ENCODE data around the gene PRKACA. TPM values are rescaled to one million over a fixed set of nuclear protein-coding genes. Genes with fewer than 3 reads are reported as not detected.

The PRKACA gene
- total RNA-seq, 1 donor from 2014 or later, result 78.0 TPM

- intact Hi-C loops (cut with DNase I), result no loop called here
- DNase-seq (ENCODE audit: low spot score) (no peak), ATAC-seq (no peak)
Measured at GRCh38 chr19:14119644-14120496, 2.3 kb upstream of the PRKACA start.

- intact Hi-C loops (cut with DNase I), result no loop called here
- ATAC-seq (no peak), DNase-seq (ENCODE audit: low spot score) (no peak)
Measured at GRCh38 chr19:14119146-14119545, 1.6 kb upstream of the PRKACA start.

- peak; percentile 86 for DNase-seq (ENCODE audit: low spot score)
- intact Hi-C loops (cut with DNase I), result no loop called here
Measured at GRCh38 chr19:14118165-14119051, 846 bp upstream of the PRKACA start.

GRCh38 chr19:14116918-14117578, 514 bp downstream of the PRKACA start:
- no peak for ATAC-seq
- DNase-seq (ENCODE audit: low spot score), result peak; percentile 77
- intact Hi-C loops (cut with DNase I), result no loop called here

More at GRCh38 chr19:14118165-14119051, 846 bp upstream of the PRKACA start:
- ATAC-seq, result peak; percentile 78

GRCh38 chr19:14116525-14116917, 1.0 kb downstream of the PRKACA start:
- intact Hi-C loops (cut with DNase I), result no loop called here
- DNase-seq (ENCODE audit: low spot score), result no peak
- ATAC-seq, result no peak

GRCh38 chr19:14115756-14116155, 1.8 kb downstream of the PRKACA start:
- intact Hi-C loops (cut with DNase I), result no loop called here
- DNase-seq (ENCODE audit: low spot score), result no peak
- no peak for ATAC-seq

- no peak for ATAC-seq
- intact Hi-C loops (cut with DNase I), result no loop called here
Measured at GRCh38 chr19:14114854-14115253, 2.7 kb downstream of the PRKACA start.

GRCh38 chr19:14114439-14114838, 3.1 kb downstream of the PRKACA start:
- DNase-seq (ENCODE audit: low spot score) (no peak), ATAC-seq (no peak)
- intact Hi-C loops (cut with DNase I), result no loop called here

More at GRCh38 chr19:14114854-14115253, 2.7 kb downstream of the PRKACA start:
- DNase-seq (ENCODE audit: low spot score), result no peak

- no peak for ATAC-seq
- intact Hi-C loops (cut with DNase I), result no loop called here
- peak; percentile 75 for DNase-seq (ENCODE audit: low spot score)
Measured at GRCh38 chr19:14113762-14114414, 3.7 kb downstream of the PRKACA start.

GRCh38 chr19:14112809-14113385, 4.7 kb downstream of the PRKACA start:
- intact Hi-C loops (cut with DNase I), result no loop called here
- DNase-seq (ENCODE audit: low spot score) (no peak), ATAC-seq (peak; percentile 50)

GRCh38 chr19:14112051-14112808, 5.3 kb downstream of the PRKACA start:
- ATAC-seq, result peak; percentile 41

GRCh38 chr19:14111486-14111885, 6.1 kb downstream of the PRKACA start:
- DNase-seq (ENCODE audit: low spot score) (no peak), ATAC-seq (no peak)
- intact Hi-C loops (cut with DNase I), result no loop called here

More at GRCh38 chr19:14112051-14112808, 5.3 kb downstream of the PRKACA start:
- no peak for DNase-seq (ENCODE audit: low spot score)
- intact Hi-C loops (cut with DNase I), result no loop called here

GRCh38 chr19:14110650-14111049, 6.9 kb downstream of the PRKACA start:
- DNase-seq (ENCODE audit: low spot score) (no peak), ATAC-seq (no peak)
- intact Hi-C loops (cut with DNase I), result no loop called here

GRCh38 chr19:14107581-14108461, 9.7 kb downstream of the PRKACA start:
- DNase-seq (ENCODE audit: low spot score) (no peak), ATAC-seq (no peak)

GRCh38 chr19:14106840-14107239, 10.7 kb downstream of the PRKACA start:
- no peak for DNase-seq (ENCODE audit: low spot score)
- intact Hi-C loops (cut with DNase I), result no loop called here
- no peak for ATAC-seq

More at GRCh38 chr19:14107581-14108461, 9.7 kb downstream of the PRKACA start:
- intact Hi-C loops (cut with DNase I), result no loop called here

GRCh38 chr19:14105680-14106079, 11.9 kb downstream of the PRKACA start:
- intact Hi-C loops (cut with DNase I), result no loop called here
- DNase-seq (ENCODE audit: low spot score) (no peak), ATAC-seq (no peak)

GRCh38 chr19:14103310-14103709, 14.3 kb downstream of the PRKACA start:
- DNase-seq (ENCODE audit: low spot score), result no peak
- intact Hi-C loops (cut with DNase I), result no loop called here
- ATAC-seq, result no peak
